ENCODE data around the gene RING1.

Gene RING1

GRCh38 chr6:33252759-33253158 lies 44.5 kb downstream of the RING1 start:
- in situ Hi-C loops (cut with MboI; ENCODE audit: low sequenced_read_pairs, unreplicated experiment): no loop called here

GRCh38 chr6:33254591-33254990 lies 46.3 kb downstream of the RING1 start:
- DNase-seq (ENCODE audit: low spot score): no peak
- in situ Hi-C loops (cut with MboI; ENCODE audit: low sequenced_read_pairs, unreplicated experiment): no loop called here

More at GRCh38 chr6:33252759-33253158, 44.5 kb downstream of the RING1 start:
- TF ChIP-seq CTCF (IDR thresholded peaks at IDR 0.05; ENCODE audit: borderline replicate concordance, control extremely low read depth, extremely low read depth, insufficient read depth, missing control alignments): no peak
- no peak for DNase-seq (ENCODE audit: low spot score)

DNA sequence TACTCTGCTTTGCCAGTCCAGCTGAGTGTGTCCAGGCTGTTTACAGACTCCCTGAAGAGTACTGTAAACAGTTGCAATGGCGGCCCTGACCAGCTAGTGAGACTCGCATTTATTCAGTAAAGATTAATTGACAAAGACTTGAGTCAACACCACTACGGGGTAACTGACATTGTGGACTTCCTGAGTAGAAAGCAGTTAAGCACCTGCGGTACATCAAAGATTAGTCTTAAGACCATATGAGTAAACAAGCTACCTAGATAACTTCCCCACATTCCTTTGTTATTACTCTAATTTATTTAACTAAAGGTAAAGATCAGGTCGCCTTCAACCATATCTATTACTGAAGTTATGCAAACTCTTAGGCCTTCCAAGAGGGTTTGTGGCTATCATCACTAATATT lies 50.7 kb downstream of the RING1 start:
- in situ Hi-C loops (cut with MboI; ENCODE audit: low sequenced_read_pairs, unreplicated experiment): no loop called here
- no peak for TF ChIP-seq CTCF (IDR thresholded peaks at IDR 0.05; ENCODE audit: borderline replicate concordance, control extremely low read depth, extremely low read depth, insufficient read depth, missing control alignments)
- DNase-seq (ENCODE audit: low spot score): no peak

More at GRCh38 chr6:33254591-33254990, 46.3 kb downstream of the RING1 start:
- no peak for TF ChIP-seq CTCF (IDR thresholded peaks at IDR 0.05; ENCODE audit: borderline replicate concordance, control extremely low read depth, extremely low read depth, insufficient read depth, missing control alignments)
